ENCODE measurements around the gene CACNB4.

CACNB4 gene

GRCh38 chr2:152086231-152086630 is 12.6 kb downstream of the CACNB4 start:
- no peak overlapping the region for H3K4me2 ChIP-seq (ENCODE audit: low read length)
- no peak overlapping the region for H2AFZ ChIP-seq (ENCODE audit: low read length)
- H3K9ac ChIP-seq (ENCODE audit: low read length), result no peak overlapping the region
- H3F3A ChIP-seq (ENCODE audit: insufficient read depth, low read length), result no peaks in the 10 kb centered on the region
- TF ChIP-seq EZH2 (IDR thresholded peaks at IDR 0.05; ENCODE audit: borderline replicate concordance, low read length), result no peak
- TF ChIP-seq CTCF (IDR thresholded peaks at IDR 0.05; ENCODE audit: low read length), result no peak
- H3K79me2 ChIP-seq (ENCODE audit: insufficient read depth, low read length), result no peaks in the 10 kb centered on the region
- H3K27me3 ChIP-seq (ENCODE audit: insufficient read depth, low read length), result no peaks in the 10 kb centered on the region
- no peaks in the 10 kb centered on the region for H3K4me1 ChIP-seq (ENCODE audit: insufficient read depth, low read length, severe bottlenecking)
- no peak overlapping the region for H3K4me3 ChIP-seq (ENCODE audit: low read depth, low read length, poor library complexity, severe bottlenecking)
- H3K27ac ChIP-seq (ENCODE audit: low read depth, low read length, poor library complexity, severe bottlenecking), result no peak overlapping the region
- no peaks in the 10 kb centered on the region for H3K9me2 ChIP-seq (ENCODE audit: low read depth, low read length)
- no peaks in the 10 kb centered on the region for H3K9me3 ChIP-seq (ENCODE audit: low read length)
- no peaks in the 10 kb centered on the region for H3K36me3 ChIP-seq (ENCODE audit: insufficient read depth, low read length)
- H4K20me1 ChIP-seq (ENCODE audit: insufficient read depth, low read length), result no peaks in the 10 kb centered on the region

GRCh38 chr2:152084076-152084475 is 14.8 kb downstream of the CACNB4 start:
- no peak overlapping the region for H3K4me3 ChIP-seq (ENCODE audit: low read depth, low read length, poor library complexity, severe bottlenecking)
- H4K20me1 ChIP-seq (ENCODE audit: insufficient read depth, low read length), result no peaks in the 10 kb centered on the region
- no peaks in the 10 kb centered on the region for H3K9me2 ChIP-seq (ENCODE audit: low read depth, low read length)
- H2AFZ ChIP-seq (ENCODE audit: low read length), result no peak overlapping the region
- H3K9ac ChIP-seq (ENCODE audit: low read length), result no peak overlapping the region
- no peaks in the 10 kb centered on the region for H3K27me3 ChIP-seq (ENCODE audit: insufficient read depth, low read length)
- H3F3A ChIP-seq (ENCODE audit: insufficient read depth, low read length), result no peaks in the 10 kb centered on the region
- H3K36me3 ChIP-seq (ENCODE audit: insufficient read depth, low read length), result no peaks in the 10 kb centered on the region
- H3K4me2 ChIP-seq (ENCODE audit: low read length), result no peak overlapping the region
- no peaks in the 10 kb centered on the region for H3K79me2 ChIP-seq (ENCODE audit: insufficient read depth, low read length)
- no peaks in the 10 kb centered on the region for H3K9me3 ChIP-seq (ENCODE audit: low read length)
- no peak overlapping the region for H3K27ac ChIP-seq (ENCODE audit: low read depth, low read length, poor library complexity, severe bottlenecking)
- TF ChIP-seq EZH2 (IDR thresholded peaks at IDR 0.05; ENCODE audit: borderline replicate concordance, low read length) (no peak), CTCF (IDR thresholded peaks at IDR 0.05; ENCODE audit: low read length) (no peak)
- no peaks in the 10 kb centered on the region for H3K4me1 ChIP-seq (ENCODE audit: insufficient read depth, low read length, severe bottlenecking)

- H3K27ac ChIP-seq (ENCODE audit: low read depth, low read length, poor library complexity, severe bottlenecking), result no peak overlapping the region
- no peaks in the 10 kb centered on the region for H3K27me3 ChIP-seq (ENCODE audit: insufficient read depth, low read length)
- H3K9me3 ChIP-seq (ENCODE audit: low read length), result no peaks in the 10 kb centered on the region
- no peaks in the 10 kb centered on the region for H4K20me1 ChIP-seq (ENCODE audit: insufficient read depth, low read length)
- H2AFZ ChIP-seq (ENCODE audit: low read length), result no peak overlapping the region
- H3K79me2 ChIP-seq (ENCODE audit: insufficient read depth, low read length), result no peaks in the 10 kb centered on the region
- H3K4me1 ChIP-seq (ENCODE audit: insufficient read depth, low read length, severe bottlenecking), result no peaks in the 10 kb centered on the region
- no peaks in the 10 kb centered on the region for H3K36me3 ChIP-seq (ENCODE audit: insufficient read depth, low read length)
- no peaks in the 10 kb centered on the region for H3F3A ChIP-seq (ENCODE audit: insufficient read depth, low read length)
- TF ChIP-seq EZH2 (IDR thresholded peaks at IDR 0.05; ENCODE audit: borderline replicate concordance, low read length) (no peak), CTCF (IDR thresholded peaks at IDR 0.05; ENCODE audit: low read length) (no peak)
- H3K9me2 ChIP-seq (ENCODE audit: low read depth, low read length), result no peaks in the 10 kb centered on the region
- no peak overlapping the region for H3K9ac ChIP-seq (ENCODE audit: low read length)
- H3K4me2 ChIP-seq (ENCODE audit: low read length), result no peak overlapping the region
- no peak overlapping the region for H3K4me3 ChIP-seq (ENCODE audit: low read depth, low read length, poor library complexity, severe bottlenecking)
Measured at GRCh38 chr2:152083202-152083875, 15.5 kb downstream of the CACNB4 start.
